Measurements from ENCODE around the gene HDGFL3.

The HDGFL3 gene

DNA sequence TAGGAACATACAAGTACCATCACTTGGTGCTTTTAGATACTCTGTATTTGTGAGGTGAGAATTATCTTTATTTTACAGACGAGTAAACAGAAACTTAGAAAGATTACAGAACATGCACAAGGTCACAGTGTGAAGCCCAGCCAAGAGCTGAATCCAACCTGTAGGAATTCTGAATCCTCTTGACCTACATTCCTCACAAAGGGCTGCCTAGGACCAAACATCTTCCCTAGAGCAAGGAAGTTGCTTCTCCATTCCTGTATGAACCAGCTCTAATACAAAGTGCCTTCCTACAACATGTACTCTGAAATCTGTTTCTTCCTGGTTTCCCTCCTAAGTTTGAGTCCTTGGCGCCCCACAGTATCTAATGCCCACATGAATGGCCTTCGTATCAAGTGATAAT is 2.9 kb downstream of the HDGFL3 start:
- H3K79me1 ChIP-seq (replicated peaks; ENCODE audit: low read length, poor library complexity, severe bottlenecking) = no peaks in the 10 kb centered on the region
- no peak overlapping the region for H3K18ac ChIP-seq (ENCODE audit: low read depth in 1 of 2, low read length in 2 of 2)
- no peak overlapping the region for H3K4me2 ChIP-seq (ENCODE audit: low read length, poor library complexity, severe bottlenecking)
- peaks cover 3% of the 10 kb centered on the region for H3K4me1 ChIP-seq (ENCODE audit: control insufficient read depth, insufficient read depth, low read depth, low read length)
- H3K27ac ChIP-seq (ENCODE audit: low read length, poor library complexity, severe bottlenecking) = no peak overlapping the region
- 84% methylated on average over 3 of the region's 3 CpGs for WGBS
- H3K4ac ChIP-seq (ENCODE audit: low read depth in 1 of 2, low read length in 2 of 2) = no peak overlapping the region
- H3K9ac ChIP-seq (ENCODE audit: low read length) = no peak overlapping the region
- H3K27me3 ChIP-seq (ENCODE audit: control insufficient read depth in 1 of 2, insufficient read depth in 1 of 2, low read length in 2 of 2) = no peaks in the 10 kb centered on the region
- H3K9me3 ChIP-seq (ENCODE audit: control insufficient read depth, low read length) = no peaks in the 10 kb centered on the region
- H2BK5ac ChIP-seq (ENCODE audit: low read depth, low read length, poor library complexity, severe bottlenecking) = no peak overlapping the region
- no peak for DNase-seq
- H3K4me3 ChIP-seq (ENCODE audit: insufficient read depth in 1 of 2, low read depth in 1 of 2, low read length in 2 of 2) = no peak overlapping the region
- no peak overlapping the region for H2AFZ ChIP-seq (ENCODE audit: low read depth, low read length)
- H2BK12ac ChIP-seq (ENCODE audit: low read length in 2 of 2) = no peak overlapping the region
- no peak overlapping the region for H4K91ac ChIP-seq (ENCODE audit: low read length)
- no peaks in the 10 kb centered on the region for H3K36me3 ChIP-seq (ENCODE audit: control insufficient read depth in 1 of 2, insufficient read depth in 2 of 2, low read depth in 1 of 2, low read length in 2 of 2)
- no peak overlapping the region for H2BK15ac ChIP-seq (ENCODE audit: low read depth, poor library complexity, severe bottlenecking)
- H2AK5ac ChIP-seq (ENCODE audit: low read length, severe bottlenecking) = peak overlapping the region; percentile 77
- no peak overlapping the region for H2BK120ac ChIP-seq (ENCODE audit: low read depth, low read length)
- no peak overlapping the region for H3K14ac ChIP-seq (ENCODE audit: low read length in 2 of 2)
- H4K8ac ChIP-seq (ENCODE audit: low read length) = no peak overlapping the region
- no peak overlapping the region for H3K23ac ChIP-seq (ENCODE audit: low read length in 2 of 2)

DNA sequence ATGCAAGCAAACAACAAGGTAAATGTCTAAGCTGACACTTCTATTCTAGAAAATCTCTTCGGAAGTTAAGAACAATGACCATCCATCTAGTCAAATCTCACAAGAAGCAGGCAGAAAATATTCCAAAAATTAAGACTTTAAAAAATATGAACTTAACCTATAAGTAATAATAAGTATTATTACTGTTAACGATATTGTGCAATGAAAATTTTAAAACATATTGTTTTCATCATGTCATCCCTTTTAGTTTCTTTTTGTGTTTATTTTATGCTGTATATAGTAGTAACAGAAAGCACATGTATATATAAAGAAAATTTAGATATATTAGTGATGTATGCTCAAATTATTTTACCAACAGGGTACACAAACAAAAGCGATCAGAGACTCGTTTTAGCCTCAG is 4.1 kb downstream of the HDGFL3 start:
- Histone ChIP-seq H3K23ac (ENCODE audit: low read length in 2 of 2) (no peak overlapping the region), H3K27ac (ENCODE audit: low read length, poor library complexity, severe bottlenecking) (no peak overlapping the region), H2BK12ac (ENCODE audit: low read length in 2 of 2) (no peak overlapping the region), H3K9me3 (ENCODE audit: control insufficient read depth, low read length) (no peaks in the 10 kb centered on the region), H2AK5ac (ENCODE audit: low read length, severe bottlenecking) (no peak overlapping the region), H2BK5ac (ENCODE audit: low read depth, low read length, poor library complexity, severe bottlenecking) (no peak overlapping the region), H2BK120ac (ENCODE audit: low read depth, low read length) (no peak overlapping the region), H3K79me1 (replicated peaks; ENCODE audit: low read length, poor library complexity, severe bottlenecking) (peaks cover 4% of the 10 kb centered on the region), H4K8ac (ENCODE audit: low read length) (no peak overlapping the region), H3K4me1 (ENCODE audit: control insufficient read depth, insufficient read depth, low read depth, low read length) (peaks cover 3% of the 10 kb centered on the region), H3K36me3 (ENCODE audit: control insufficient read depth in 1 of 2, insufficient read depth in 2 of 2, low read depth in 1 of 2, low read length in 2 of 2) (no peaks in the 10 kb centered on the region), H3K27me3 (ENCODE audit: control insufficient read depth in 1 of 2, insufficient read depth in 1 of 2, low read length in 2 of 2) (no peaks in the 10 kb centered on the region), H3K18ac (ENCODE audit: low read depth in 1 of 2, low read length in 2 of 2) (no peak overlapping the region), H3K9ac (ENCODE audit: low read length) (no peak overlapping the region), H4K91ac (ENCODE audit: low read length) (no peak overlapping the region), H2AFZ (ENCODE audit: low read depth, low read length) (no peak overlapping the region), H3K4me2 (ENCODE audit: low read length, poor library complexity, severe bottlenecking) (no peak overlapping the region), H3K4ac (ENCODE audit: low read depth in 1 of 2, low read length in 2 of 2) (no peak overlapping the region), H2BK15ac (ENCODE audit: low read depth, poor library complexity, severe bottlenecking) (no peak overlapping the region), H3K4me3 (ENCODE audit: insufficient read depth in 1 of 2, low read depth in 1 of 2, low read length in 2 of 2) (no peak overlapping the region), H3K14ac (ENCODE audit: low read length in 2 of 2) (no peak overlapping the region)
- no CpG with 5 or more reads among the region's 4 CpGs for whole genome bisulfite sequencing
- no peak for DNase-seq

DNA sequence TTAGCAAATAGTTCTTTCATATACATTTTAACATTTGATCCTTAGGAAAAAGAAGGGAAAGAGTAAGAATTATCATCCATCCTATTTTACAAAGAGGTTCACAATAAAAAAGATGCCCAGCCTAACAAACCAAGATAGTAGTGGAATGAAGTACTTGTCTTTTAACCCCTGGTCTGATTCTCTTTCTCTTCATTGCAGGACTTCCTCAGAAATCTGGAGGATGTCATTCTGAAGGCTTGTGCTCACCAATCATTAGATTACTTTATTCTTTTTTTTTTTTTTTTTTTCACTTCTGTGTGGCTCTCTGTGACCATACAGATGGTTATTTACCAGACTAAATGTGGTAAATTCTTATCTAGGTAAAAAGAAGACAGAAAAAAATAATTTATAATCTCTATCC is 7.0 kb downstream of the HDGFL3 start:
- Histone ChIP-seq H3K4me1 (ENCODE audit: control insufficient read depth, insufficient read depth, low read depth, low read length) (no peaks in the 10 kb centered on the region), H3K9ac (ENCODE audit: low read length) (no peak overlapping the region), H2AK5ac (ENCODE audit: low read length, severe bottlenecking) (no peak overlapping the region), H3K4me2 (ENCODE audit: low read length, poor library complexity, severe bottlenecking) (no peak overlapping the region), H2AFZ (ENCODE audit: low read depth, low read length) (no peak overlapping the region), H3K9me3 (ENCODE audit: control insufficient read depth, low read length) (no peaks in the 10 kb centered on the region), H3K4me3 (ENCODE audit: insufficient read depth in 1 of 2, low read depth in 1 of 2, low read length in 2 of 2) (no peak overlapping the region), H3K36me3 (ENCODE audit: control insufficient read depth in 1 of 2, insufficient read depth in 2 of 2, low read depth in 1 of 2, low read length in 2 of 2) (no peaks in the 10 kb centered on the region), H3K79me1 (replicated peaks; ENCODE audit: low read length, poor library complexity, severe bottlenecking) (peaks cover 8% of the 10 kb centered on the region), H3K27ac (ENCODE audit: low read length, poor library complexity, severe bottlenecking) (no peak overlapping the region), H2BK15ac (ENCODE audit: low read depth, poor library complexity, severe bottlenecking) (no peak overlapping the region), H4K8ac (ENCODE audit: low read length) (no peak overlapping the region), H3K14ac (ENCODE audit: low read length in 2 of 2) (no peak overlapping the region), H3K27me3 (ENCODE audit: control insufficient read depth in 1 of 2, insufficient read depth in 1 of 2, low read length in 2 of 2) (no peaks in the 10 kb centered on the region), H3K18ac (ENCODE audit: low read depth in 1 of 2, low read length in 2 of 2) (no peak overlapping the region), H3K4ac (ENCODE audit: low read depth in 1 of 2, low read length in 2 of 2) (no peak overlapping the region), H2BK5ac (ENCODE audit: low read depth, low read length, poor library complexity, severe bottlenecking) (no peak overlapping the region), H3K23ac (ENCODE audit: low read length in 2 of 2) (no peak overlapping the region), H2BK12ac (ENCODE audit: low read length in 2 of 2) (no peak overlapping the region), H2BK120ac (ENCODE audit: low read depth, low read length) (no peak overlapping the region), H4K91ac (ENCODE audit: low read length) (no peak overlapping the region)
- peak; percentile 17 for DNase-seq

DNA sequence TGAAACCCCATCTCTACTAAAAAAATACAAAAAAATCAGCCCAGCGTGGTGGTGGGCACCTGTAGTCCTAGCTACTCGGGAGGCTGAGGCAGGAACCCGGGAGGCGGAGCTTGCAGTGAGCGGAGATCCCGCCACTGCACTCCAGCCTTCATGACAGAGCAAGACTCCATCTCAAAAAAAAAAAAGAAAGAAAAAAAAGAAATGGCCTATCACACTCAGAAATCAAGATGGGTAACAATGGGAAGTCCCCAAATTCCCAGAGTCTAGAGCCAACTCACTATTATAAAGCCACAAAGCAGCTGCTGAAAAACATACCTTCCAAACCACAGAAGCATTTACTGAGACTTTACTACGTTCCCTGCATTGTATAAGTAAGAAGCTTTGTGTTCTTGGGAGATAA is 7.5 kb downstream of the HDGFL3 start:
- H2BK15ac ChIP-seq (ENCODE audit: low read depth, poor library complexity, severe bottlenecking) = no peak overlapping the region
- peak; percentile 73 for DNase-seq
- no peak overlapping the region for H3K18ac ChIP-seq (ENCODE audit: low read depth in 1 of 2, low read length in 2 of 2)
- H2AFZ ChIP-seq (ENCODE audit: low read depth, low read length) = no peak overlapping the region
- no peaks in the 10 kb centered on the region for H3K27me3 ChIP-seq (ENCODE audit: control insufficient read depth in 1 of 2, insufficient read depth in 1 of 2, low read length in 2 of 2)
- WGBS = 95% methylated on average over 6 of the region's 7 CpGs
- no peak overlapping the region for H3K4me2 ChIP-seq (ENCODE audit: low read length, poor library complexity, severe bottlenecking)
- H4K91ac ChIP-seq (ENCODE audit: low read length) = no peak overlapping the region
- no peak overlapping the region for H2BK120ac ChIP-seq (ENCODE audit: low read depth, low read length)
- no peak overlapping the region for H3K23ac ChIP-seq (ENCODE audit: low read length in 2 of 2)
- no peak overlapping the region for H2BK12ac ChIP-seq (ENCODE audit: low read length in 2 of 2)
- no peaks in the 10 kb centered on the region for H3K36me3 ChIP-seq (ENCODE audit: control insufficient read depth in 1 of 2, insufficient read depth in 2 of 2, low read depth in 1 of 2, low read length in 2 of 2)
- H3K79me1 ChIP-seq (replicated peaks; ENCODE audit: low read length, poor library complexity, severe bottlenecking) = peaks cover 8% of the 10 kb centered on the region
- H3K4me1 ChIP-seq (ENCODE audit: control insufficient read depth, insufficient read depth, low read depth, low read length) = no peaks in the 10 kb centered on the region
- no peak overlapping the region for H2BK5ac ChIP-seq (ENCODE audit: low read depth, low read length, poor library complexity, severe bottlenecking)
- H2AK5ac ChIP-seq (ENCODE audit: low read length, severe bottlenecking) = no peak overlapping the region
- H3K14ac ChIP-seq (ENCODE audit: low read length in 2 of 2) = no peak overlapping the region
- no peak overlapping the region for H3K27ac ChIP-seq (ENCODE audit: low read length, poor library complexity, severe bottlenecking)
- H3K4ac ChIP-seq (ENCODE audit: low read depth in 1 of 2, low read length in 2 of 2) = no peak overlapping the region
- H3K4me3 ChIP-seq (ENCODE audit: insufficient read depth in 1 of 2, low read depth in 1 of 2, low read length in 2 of 2) = no peak overlapping the region
- H3K9me3 ChIP-seq (ENCODE audit: control insufficient read depth, low read length) = no peaks in the 10 kb centered on the region
- H4K8ac ChIP-seq (ENCODE audit: low read length) = no peak overlapping the region
- H3K9ac ChIP-seq (ENCODE audit: low read length) = no peak overlapping the region
